HG02943 (cell line): ENCODE measurements around the gene CNTNAP2.

Source experiments
- ATAC-seq: cut with Tn5 transposase; IDR thresholded peaks from one replicate; pipeline ENCODE4 v1.9.1; 2021; ENCODE audit warnings: mild to moderate bottlenecking, low read depth, moderate library complexity; ENCODE audit not compliant: unreplicated experiment

CNTNAP2 gene

GRCh38 chr7:148135116-148135515, 2018.5 kb downstream of the CNTNAP2 start:
- no peak for ATAC-seq

GRCh38 chr7:148135997-148136396, 2019.4 kb downstream of the CNTNAP2 start:
- ATAC-seq: no peak

GRCh38 chr7:148142660-148143248, 2026.2 kb downstream of the CNTNAP2 start:
- no peak for ATAC-seq

GRCh38 chr7:148144827-148145226, 2028.2 kb downstream of the CNTNAP2 start:
- ATAC-seq: no peak

- ATAC-seq: no peak
These were observed 2029.7 kb downstream of the CNTNAP2 start for GRCh38 chr7:148146346-148146745.

DNA sequence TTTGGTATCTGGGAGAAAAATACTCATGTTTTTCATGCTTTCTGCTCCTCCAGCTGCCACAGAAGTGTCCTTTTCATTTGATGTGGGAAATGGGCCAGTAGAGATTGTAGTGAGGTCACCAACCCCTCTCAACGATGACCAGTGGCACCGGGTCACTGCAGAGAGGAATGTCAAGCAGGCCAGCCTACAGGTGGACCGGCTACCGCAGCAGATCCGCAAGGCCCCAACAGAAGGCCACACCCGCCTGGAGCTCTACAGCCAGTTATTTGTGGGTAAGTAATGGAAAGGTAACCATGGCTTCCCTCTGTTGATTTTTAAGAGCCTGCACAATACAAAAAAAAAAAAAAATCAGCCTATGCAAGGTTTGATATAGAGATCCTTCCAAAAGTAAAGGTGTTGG, 2030.8 kb downstream of the CNTNAP2 start:
- no peak for ATAC-seq

DNA sequence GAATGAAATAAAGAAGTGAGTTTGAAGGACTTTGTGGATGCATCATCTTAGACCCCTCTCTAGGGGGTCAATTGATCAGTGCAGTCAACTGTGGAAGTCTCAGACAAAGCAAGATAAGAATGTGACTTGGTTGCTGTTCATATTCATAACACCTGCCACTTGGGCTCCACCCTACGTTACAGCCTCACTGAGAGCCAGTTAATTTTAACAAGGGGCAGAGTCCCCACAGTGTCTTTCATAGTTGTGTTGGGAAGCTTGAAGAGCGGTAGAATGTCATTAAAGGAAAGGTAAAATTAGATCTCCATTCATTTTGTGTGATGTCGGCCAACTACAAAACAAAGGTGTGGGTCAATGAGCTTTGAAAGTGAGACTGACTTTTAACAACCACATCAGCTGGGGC, 2031.9 kb downstream of the CNTNAP2 start:
- ATAC-seq: no peak

GRCh38 chr7:148149730-148150129, 2033.1 kb downstream of the CNTNAP2 start:
- ATAC-seq: no peak

DNA sequence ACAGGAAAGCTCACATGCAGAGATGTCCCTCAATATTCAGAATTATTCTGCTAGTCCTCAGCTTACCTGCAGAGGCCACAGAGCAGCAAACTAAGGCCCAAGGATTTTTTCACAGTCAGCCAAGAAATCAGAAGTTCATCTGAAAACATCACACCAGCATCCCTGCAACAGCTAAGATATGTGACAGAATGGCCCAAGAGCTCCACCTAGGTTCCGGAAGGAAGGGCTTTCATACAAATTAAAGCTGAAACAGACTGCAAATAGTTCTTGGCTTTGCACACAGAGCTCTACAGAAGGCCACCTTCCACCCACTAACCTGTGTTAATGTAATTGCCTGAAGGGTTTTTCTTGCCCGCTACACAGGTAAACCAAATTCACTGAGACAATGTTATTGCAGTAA, 2035.2 kb downstream of the CNTNAP2 start:
- ATAC-seq: no peak

DNA sequence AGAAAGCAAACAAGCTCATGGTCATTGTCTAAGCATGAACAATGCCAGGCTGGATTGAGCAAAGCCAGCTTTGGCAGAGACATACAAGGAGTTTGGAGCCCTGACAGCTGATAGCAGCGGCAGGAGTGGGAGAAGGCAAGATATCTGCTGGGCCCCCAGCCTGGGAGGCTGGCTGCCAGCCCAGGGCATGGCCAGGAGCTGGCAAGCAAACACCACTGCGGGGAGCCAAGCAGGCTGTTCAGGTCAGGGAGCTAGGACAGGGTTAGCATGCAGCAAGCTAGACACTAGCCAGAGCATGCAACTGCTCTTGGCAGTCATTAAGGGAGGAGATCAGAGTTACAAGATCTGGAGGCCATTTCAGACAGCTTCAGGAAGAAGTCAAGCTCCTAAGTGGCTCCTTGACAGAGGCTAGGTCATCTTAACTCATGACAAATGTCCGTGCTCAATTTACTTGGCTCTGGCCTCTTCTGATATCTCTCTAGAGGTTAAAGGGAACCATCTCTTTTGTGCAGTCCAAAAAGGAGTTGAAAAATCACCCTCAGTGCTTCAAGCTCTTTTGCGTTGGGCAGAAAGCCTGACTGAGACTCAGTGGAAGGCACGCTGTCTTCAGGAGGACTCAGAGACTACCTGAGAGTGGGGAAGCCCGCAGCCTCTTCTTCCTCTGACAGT, 2037.1 kb downstream of the CNTNAP2 start:
- no peak for ATAC-seq

GRCh38 chr7:148155000-148155399, 2038.4 kb downstream of the CNTNAP2 start:
- ATAC-seq: no peak

DNA sequence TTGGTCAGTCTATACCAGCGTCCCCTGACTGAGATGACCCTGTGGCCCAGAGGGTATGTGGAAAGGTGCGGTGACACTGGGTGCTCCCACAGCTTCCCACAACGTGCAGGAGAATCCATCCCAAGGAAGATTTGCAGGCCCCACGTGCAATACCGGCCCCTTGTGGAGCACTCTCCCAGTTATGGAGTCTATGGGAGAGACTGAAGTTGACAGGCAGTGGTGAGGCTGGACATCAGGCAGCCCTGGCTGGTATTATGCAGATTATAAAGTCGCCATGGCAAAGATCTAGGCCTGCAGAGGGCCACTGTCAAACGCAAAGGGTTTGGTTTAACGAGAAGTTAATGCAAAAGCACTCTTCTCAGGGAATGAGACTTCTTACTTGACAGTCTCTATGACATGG, 2039.2 kb downstream of the CNTNAP2 start:
- no peak for ATAC-seq

- ATAC-seq: no peak
These were observed 2039.6 kb downstream of the CNTNAP2 start for GRCh38 chr7:148156233-148156632.

DNA sequence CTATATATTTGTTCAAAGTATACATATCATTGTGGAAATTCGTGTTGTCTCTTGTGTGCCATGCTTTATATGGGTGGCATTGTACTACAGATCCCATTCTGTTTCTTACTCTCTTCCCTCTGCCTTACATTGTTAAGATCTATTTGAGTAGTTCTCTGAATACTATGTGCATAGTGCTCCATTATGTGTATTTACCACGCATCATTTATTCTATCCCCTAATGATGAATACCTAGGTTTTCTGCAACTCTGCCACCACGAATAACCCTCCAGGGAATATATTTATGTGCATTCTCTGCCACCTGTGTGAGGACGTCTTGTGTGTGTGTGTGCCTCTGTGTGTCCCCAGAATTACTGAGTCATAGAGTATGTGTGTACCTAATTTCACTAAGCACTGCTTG, 2042.7 kb downstream of the CNTNAP2 start:
- ATAC-seq: no peak

- no peak for ATAC-seq
These were observed 2045.2 kb downstream of the CNTNAP2 start for GRCh38 chr7:148161776-148162175.

DNA sequence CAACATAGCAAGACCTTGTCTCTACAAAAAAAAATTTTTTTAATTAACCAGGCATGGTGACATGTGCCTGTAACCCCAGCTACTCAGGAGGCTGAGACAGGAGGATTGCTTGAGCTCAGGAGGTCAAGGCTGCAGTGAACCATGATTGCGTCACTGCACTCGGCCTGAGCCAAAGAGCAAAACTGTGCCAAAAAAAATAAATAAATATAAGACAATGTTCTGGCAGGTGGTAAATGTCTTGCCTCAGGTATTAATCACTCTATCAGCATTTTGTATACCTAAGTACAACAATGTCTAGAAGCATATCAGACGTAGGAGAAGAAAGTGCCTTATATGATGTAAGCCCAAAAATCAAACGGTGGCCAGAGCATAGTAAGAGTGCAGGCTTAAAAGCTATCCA, 2046.2 kb downstream of the CNTNAP2 start:
- no peak for ATAC-seq

DNA sequence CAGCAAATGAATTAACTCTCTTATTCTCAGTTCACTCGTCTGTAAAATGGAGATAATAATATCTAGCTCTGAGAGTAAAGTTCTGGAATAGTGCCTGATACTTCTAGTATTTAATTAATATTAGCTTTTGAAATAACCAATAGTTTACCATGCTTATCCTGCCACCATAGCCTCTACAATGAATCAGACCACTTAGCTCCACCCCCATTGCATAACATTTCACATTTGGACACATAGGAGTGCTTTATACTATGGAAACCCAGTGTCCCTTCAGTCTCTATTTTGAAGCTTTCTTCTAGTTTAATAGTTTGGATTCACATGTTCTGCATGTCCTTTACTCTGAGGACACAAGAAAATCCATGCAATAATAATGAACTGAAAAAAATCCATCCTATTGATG, 2046.6 kb downstream of the CNTNAP2 start:
- ATAC-seq: no peak

DNA sequence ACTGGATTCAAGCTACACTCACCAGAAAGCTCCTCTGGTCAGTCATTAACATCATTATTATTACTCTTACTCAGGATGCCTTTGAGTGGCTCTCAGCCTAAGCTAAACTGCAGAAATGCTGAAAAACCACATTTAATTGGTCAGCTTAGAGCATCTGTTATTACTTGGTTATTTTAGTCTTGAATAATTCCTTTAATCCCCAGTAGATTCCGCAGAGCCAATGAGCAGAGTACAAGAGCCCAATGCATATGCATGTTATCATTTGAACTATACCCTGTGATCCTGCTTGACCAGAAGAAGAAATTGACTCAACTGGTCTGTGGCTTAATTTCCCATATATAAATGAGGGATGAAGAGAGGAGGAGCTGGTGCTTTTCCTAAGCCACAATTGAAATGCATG, 2056.3 kb downstream of the CNTNAP2 start:
- no peak for ATAC-seq

- no peak for ATAC-seq
These were observed 2056.8 kb downstream of the CNTNAP2 start for GRCh38 chr7:148173369-148173768.

DNA sequence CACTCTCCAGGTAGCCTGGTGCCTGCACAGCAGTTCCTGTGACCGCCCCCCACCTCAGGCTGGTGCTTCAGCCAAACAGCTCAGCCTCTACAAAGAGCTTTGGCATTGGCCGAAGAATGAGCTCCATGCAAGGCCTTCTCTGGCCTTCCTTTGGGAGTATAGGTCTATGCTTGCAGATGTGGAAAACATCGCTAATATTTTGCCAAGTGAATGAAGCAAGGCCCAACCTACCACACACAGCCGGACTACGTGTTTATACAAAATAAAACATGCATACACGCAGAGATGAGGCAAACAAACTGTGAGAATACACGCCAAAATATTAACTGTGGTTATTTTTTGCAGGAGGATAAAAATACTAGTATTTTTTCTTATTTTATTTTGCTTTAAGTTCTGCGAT, 2057.8 kb downstream of the CNTNAP2 start:
- no peak for ATAC-seq

- ATAC-seq: no peak
These were observed 2058.9 kb downstream of the CNTNAP2 start for GRCh38 chr7:148175512-148175911.

GRCh38 chr7:148177972-148178371, 2061.4 kb downstream of the CNTNAP2 start:
- no peak for ATAC-seq

DNA sequence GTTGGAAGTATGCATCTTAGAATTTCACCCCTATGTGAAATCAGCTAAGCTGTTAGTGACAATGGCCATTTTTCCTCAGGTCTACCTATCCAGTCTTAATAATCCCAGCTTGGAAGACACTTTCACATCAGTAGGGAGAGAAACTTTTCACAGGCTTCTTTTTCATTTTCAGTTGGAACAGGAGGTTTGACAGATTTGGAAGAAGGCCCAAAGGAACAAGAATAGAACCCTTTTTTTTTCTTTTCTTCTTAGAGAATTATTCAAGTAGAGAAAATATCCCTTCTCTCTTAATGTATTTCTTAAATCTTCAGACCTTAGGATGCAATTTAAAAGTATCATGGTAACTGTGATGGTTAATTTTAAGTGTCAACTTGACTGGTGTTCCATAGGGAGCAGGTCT, 2063.5 kb downstream of the CNTNAP2 start:
- ATAC-seq: no peak
